C4-2B (cell line): ENCODE results near the gene PLPP4.

Source experiments
- H3K27ac ChIP-seq: fragments of 450-650 bp; 2 replicates; pipeline ENCODE4 v1.5.1; 2017
- CTCF ChIP-seq: fragments of 450-650 bp; conservative IDR thresholded peaks from 2 replicates; pipeline ENCODE4 v1.5.1; 2017; ENCODE audit warnings: mild to moderate bottlenecking
- ZFX ChIP-seq: fragments of 450-650 bp; IDR thresholded peaks from 2 replicates; pipeline ENCODE4 v1.6.1; 2017

The PLPP4 gene

GRCh38 chr10:120598386-120598785 is 141.4 kb downstream of the PLPP4 start:
- H3K27ac ChIP-seq: no peak overlapping the region
- TF ChIP-seq CTCF: no peak
- TF ChIP-seq ZFX: no peak

GRCh38 chr10:120599200-120599724 is 142.2 kb downstream of the PLPP4 start:
- TF ChIP-seq CTCF (no peak), ZFX (no peak)
- H3K27ac ChIP-seq: no peak overlapping the region

GRCh38 chr10:120600871-120601649 is 144.0 kb downstream of the PLPP4 start:
- TF ChIP-seq CTCF (peak; percentile 22), ZFX (no peak)
- H3K27ac ChIP-seq: no peak overlapping the region; the same call in 1 of the 2 replicates

- TF ChIP-seq ZFX (no peak), CTCF (no peak)
- H3K27ac ChIP-seq: no peak overlapping the region
Measured at GRCh38 chr10:120601999-120602398, 145.0 kb downstream of the PLPP4 start.

GRCh38 chr10:120605410-120605809 is 148.4 kb downstream of the PLPP4 start:
- TF ChIP-seq ZFX (no peak), CTCF (no peak)
- H3K27ac ChIP-seq: no peak overlapping the region

GRCh38 chr10:120606051-120606764 is 149.2 kb downstream of the PLPP4 start:
- TF ChIP-seq CTCF: no peak
- TF ChIP-seq ZFX: no peak

More at GRCh38 chr10:120606051-120606764, 149.2 kb downstream of the PLPP4 start:
- no peak overlapping the region for H3K27ac ChIP-seq
